ENCODE measurements around the gene TSPYL6. TPM values are rescaled to one million over a fixed set of nuclear protein-coding genes. Genes with fewer than 3 reads are reported as not detected.

The TSPYL6 gene
- total RNA-seq, 1 experiment from 2014 or later, result not detected

- Histone ChIP-seq H3K9me3 (ENCODE audit: low read length) (no peaks in the 10 kb centered on the region), H3K4me1 (ENCODE audit: insufficient read depth, low read length) (no peaks in the 10 kb centered on the region), H3K4me2 (ENCODE audit: low read length) (no peak overlapping the region), H3F3A (ENCODE audit: low read length, unreplicated experiment) (no peaks in the 10 kb centered on the region), H3K9me2 (replicated peaks; ENCODE audit: low read length) (no peaks in the 10 kb centered on the region), H3K36me3 (ENCODE audit: low read depth, low read length) (no peaks in the 10 kb centered on the region), H2AFZ (ENCODE audit: low read length) (no peak overlapping the region), H3K9ac (ENCODE audit: low read length) (no peak overlapping the region), H3K27me3 (ENCODE audit: low read length) (peaks cover 2% of the 10 kb centered on the region; the same call in 1 of the 2 replicates), H3K4me3 (ENCODE audit: low read length) (no peak overlapping the region), H3K79me2 (ENCODE audit: low read length) (no peaks in the 10 kb centered on the region), H4K20me1 (ENCODE audit: low read length) (no peaks in the 10 kb centered on the region), H3K27ac (ENCODE audit: low read length) (no peak overlapping the region)
- no TSS peak for BruUV-seq (replicated peaks)
- no peak for DNase-seq
- intact Hi-C loops (cut with micrococcal nuclease), result no loop called here
- CTCF ChIA-PET, result no interaction called here
- no peak for ATAC-seq
- POLR2A ChIA-PET (ENCODE audit: unreplicated experiment), result no interaction called here
- TF ChIP-seq EZH2phosphoT487 (IDR thresholded peaks at IDR 0.05; ENCODE audit: borderline replicate concordance, low read length) (no peak), CTCF (conservative IDR thresholded peaks at IDR 0.05; ENCODE audit: low read depth, low read length) (no peak), EZH2 (IDR thresholded peaks at IDR 0.05; ENCODE audit: low read length, unreplicated experiment) (no peak)
These were observed 6.4 kb downstream of the TSPYL6 start for GRCh38 chr2:54249629-54250028.

GRCh38 chr2:54247115-54247514 lies 8.9 kb downstream of the TSPYL6 start:
- H3K27ac ChIP-seq (ENCODE audit: low read length), result no peak overlapping the region
- H3K4me1 ChIP-seq (ENCODE audit: insufficient read depth, low read length), result no peaks in the 10 kb centered on the region
- H3K36me3 ChIP-seq (ENCODE audit: low read depth, low read length), result no peaks in the 10 kb centered on the region
- H3K4me3 ChIP-seq (ENCODE audit: low read length), result no peak overlapping the region
- H3F3A ChIP-seq (ENCODE audit: low read length, unreplicated experiment), result no peaks in the 10 kb centered on the region
- H3K27me3 ChIP-seq (ENCODE audit: low read length), result peaks cover 2% of the 10 kb centered on the region; the same call in 1 of the 2 replicates
- ATAC-seq, result no peak
- H3K9me3 ChIP-seq (ENCODE audit: low read length), result no peaks in the 10 kb centered on the region
- no peak overlapping the region for H2AFZ ChIP-seq (ENCODE audit: low read length)
- no peak overlapping the region for H3K4me2 ChIP-seq (ENCODE audit: low read length)
- H3K79me2 ChIP-seq (ENCODE audit: low read length), result no peaks in the 10 kb centered on the region
- intact Hi-C loops (cut with micrococcal nuclease), result no loop called here
- POLR2A ChIA-PET (ENCODE audit: unreplicated experiment), result no interaction called here
- H3K9me2 ChIP-seq (replicated peaks; ENCODE audit: low read length), result no peaks in the 10 kb centered on the region
- TF ChIP-seq EZH2phosphoT487 (IDR thresholded peaks at IDR 0.05; ENCODE audit: borderline replicate concordance, low read length), result no peak
- no peak for TF ChIP-seq EZH2 (IDR thresholded peaks at IDR 0.05; ENCODE audit: low read length, unreplicated experiment)
- no peak for TF ChIP-seq CTCF (conservative IDR thresholded peaks at IDR 0.05; ENCODE audit: low read depth, low read length)
- DNase-seq, result no peak
- CTCF ChIA-PET, result no interaction called here
- H4K20me1 ChIP-seq (ENCODE audit: low read length), result no peaks in the 10 kb centered on the region
- BruUV-seq (replicated peaks), result no TSS peak
- no peak overlapping the region for H3K9ac ChIP-seq (ENCODE audit: low read length)

- TF ChIP-seq CTCF (conservative IDR thresholded peaks at IDR 0.05; ENCODE audit: low read depth, low read length) (no peak), EZH2phosphoT487 (IDR thresholded peaks at IDR 0.05; ENCODE audit: borderline replicate concordance, low read length) (no peak)
- no peaks in the 10 kb centered on the region for H4K20me1 ChIP-seq (ENCODE audit: low read length)
- no peak overlapping the region for H3K4me2 ChIP-seq (ENCODE audit: low read length)
- no TSS peak for BruUV-seq (replicated peaks)
- no peaks in the 10 kb centered on the region for H3K36me3 ChIP-seq (ENCODE audit: low read depth, low read length)
- H3F3A ChIP-seq (ENCODE audit: low read length, unreplicated experiment), result no peaks in the 10 kb centered on the region
- POLR2A ChIA-PET (ENCODE audit: unreplicated experiment), result interaction anchor here (0.6 kb wide), 1 partner anchor 348 kb away, joined by 3 read pairs; no protein-coding TSS in a partner anchor
- H3K27ac ChIP-seq (ENCODE audit: low read length), result no peak overlapping the region
- ATAC-seq, result peak; percentile 68
- H3K79me2 ChIP-seq (ENCODE audit: low read length), result no peaks in the 10 kb centered on the region
- H3K27me3 ChIP-seq (ENCODE audit: low read length), result no peaks in the 10 kb centered on the region
- H3K9me2 ChIP-seq (replicated peaks; ENCODE audit: low read length), result no peaks in the 10 kb centered on the region
- no peak overlapping the region for H2AFZ ChIP-seq (ENCODE audit: low read length)
- CTCF ChIA-PET, result no interaction called here
- no peak overlapping the region for H3K4me3 ChIP-seq (ENCODE audit: low read length)
- H3K4me1 ChIP-seq (ENCODE audit: insufficient read depth, low read length), result no peaks in the 10 kb centered on the region
- no peak overlapping the region for H3K9ac ChIP-seq (ENCODE audit: low read length)
- peak; percentile 34 for DNase-seq
- intact Hi-C loops (cut with micrococcal nuclease), result no loop called here
- H3K9me3 ChIP-seq (ENCODE audit: low read length), result no peaks in the 10 kb centered on the region
These were observed 15.2 kb downstream of the TSPYL6 start for GRCh38 chr2:54240515-54241469.

All from PC-3 (cell line).